A673 (cell line): ENCODE results near the gene EDEM2. TPM values are rescaled to one million over a fixed set of nuclear protein-coding genes. Genes with fewer than 3 reads are reported as not detected.
"Not testable (repeated sequence)": the region's sequence is repeated elsewhere in the genome, so short reads cannot be mapped to it uniquely, and the experiment has no call there.

Source experiments
- BruUV-seq: library from RNA; stranded (reverse); fragments of 400-500 nt; replicated peaks from 2 replicates; lab custom pipeline; 2021; lab: Mats Ljungman, UMichigan
- CTCF ChIA-PET: fragments of 300-600 bp; sonication (Branson Sonifier 250); formaldehyde crosslinking; loops from one replicate; lab custom pipeline; 2022; ENCODE audit warnings: antibody characterized with exemption; lab: Charles Lee
- POLR2A ChIA-PET: fragments of 300-600 bp; sonication (Branson Sonifier 250); formaldehyde crosslinking; loops from one replicate; lab custom pipeline; 2022; ENCODE audit warnings: antibody characterized with exemption; ENCODE audit not compliant: low non-redundant PET; lab: Charles Lee
- DNase-seq: peaks from one replicate; pipeline ENCODE4 v3.0.0-alpha.2; 2015; ENCODE audit warnings: low spot score
- H3K27ac ChIP-seq: fragments of 200-600 bp; sonication (generic); 2 replicates; pipeline ENCODE4 v1.5.1; 2016; ENCODE audit warnings: mixed run types, low read depth, mild to moderate bottlenecking, mixed read lengths, antibody characterized with exemption, low read length; ENCODE audit not compliant: poor library complexity, severe bottlenecking
- H3K27me3 ChIP-seq: fragments of 200-600 bp; sonication (generic); replicated peaks from 2 replicates; pipeline ENCODE4 v1.6.1; 2017; ENCODE audit warnings: mixed run types, low read depth, mild to moderate bottlenecking, mixed read lengths, antibody characterized with exemption, low read length; ENCODE audit not compliant: insufficient read depth, poor library complexity
- H3K36me3 ChIP-seq: fragments of 200-600 bp; sonication (generic); 2 replicates; pipeline ENCODE4 v1.6.1; 2016; ENCODE audit warnings: mixed run types, mild to moderate bottlenecking, mixed read lengths, antibody characterized with exemption, low read length; ENCODE audit not compliant: insufficient read depth, poor library complexity, severe bottlenecking
- H3K4me1 ChIP-seq: fragments of 200-600 bp; sonication (generic); 2 replicates; pipeline ENCODE4 v1.6.1; 2017; ENCODE audit warnings: mixed run types, mild to moderate bottlenecking, mixed read lengths, antibody characterized with exemption, low read length; ENCODE audit not compliant: insufficient read depth, poor library complexity, severe bottlenecking
- H3K4me3 ChIP-seq: fragments of 200-600 bp; sonication (generic); 2 replicates; pipeline ENCODE4 v1.5.1; 2016; ENCODE audit warnings: low read depth, mixed run types, mild to moderate bottlenecking, mixed read lengths, low read length; ENCODE audit not compliant: poor library complexity, severe bottlenecking
- H3K9me3 ChIP-seq: fragments of 200-600 bp; sonication (generic); 2 replicates; pipeline ENCODE4 v1.6.1; 2016; ENCODE audit warnings: mixed run types, low read depth, mild to moderate bottlenecking, mixed read lengths, antibody characterized with exemption, low read length; ENCODE audit not compliant: poor library complexity, severe bottlenecking
- CTCF ChIP-seq: fragments of 300-800, 200-600 bp; sonication (generic); conservative IDR thresholded peaks from 2 replicates; pipeline ENCODE4 v1.5.1; 2017; ENCODE audit warnings: low read depth, mild to moderate bottlenecking, antibody characterized with exemption, low read length, moderate library complexity, mixed read lengths
- EZH2 ChIP-seq: fragments of 200-600 bp; sonication (generic); IDR thresholded peaks from 2 replicates; pipeline ENCODE4 v1.6.1; 2017; ENCODE audit warnings: borderline replicate concordance, low read depth, mild to moderate bottlenecking, mixed read lengths, antibody characterized with exemption, low read length; ENCODE audit not compliant: poor library complexity, severe bottlenecking
- intact Hi-C: fragments of 100-400 bp; cut with micrococcal nuclease; formaldehyde crosslinking; loops from one replicate; pipeline ENCODE4 v1.10.0; 2022; ENCODE audit not compliant: unreplicated experiment
- total RNA-seq: library from RNA; stranded (reverse); gene quantifications from 2 replicates; pipeline ENCODE4 v1.2.3, GENCODE V29; 2021

EDEM2 gene
- total RNA-seq, 1 experiment from 2014 or later = 13.6 TPM

- Histone ChIP-seq H3K9me3 (no peaks in the 10 kb centered on the region), H3K4me3 (no peak overlapping the region), H3K36me3 (no peaks in the 10 kb centered on the region), H3K27ac (no peak overlapping the region), H3K27me3 (peaks cover 5% of the 10 kb centered on the region), H3K4me1 (no peaks in the 10 kb centered on the region)
- TF ChIP-seq CTCF (no peak), EZH2 (no peak)
- DNase-seq = no peak
- POLR2A ChIA-PET = no interaction called here
- no TSS peak for BruUV-seq
- CTCF ChIA-PET = no interaction called here
- intact Hi-C loops = no loop called here
Observed at GRCh38 chr20:35187584-35188190, 40.6 kb upstream of the EDEM2 start.

- BruUV-seq, POLR2A ChIA-PET, H3K4me3 ChIP-seq, H3K9me3 ChIP-seq, CTCF ChIA-PET, H3K4me1 ChIP-seq, H3K27ac ChIP-seq, intact Hi-C loops, H3K36me3 ChIP-seq, DNase-seq, H3K27me3 ChIP-seq: not testable (repeated sequence)
Observed at GRCh38 chr20:35186691-35187289, 39.7 kb upstream of the EDEM2 start.

GRCh38 chr20:35181731-35182130 lies 34.6 kb upstream of the EDEM2 start:
- no peaks in the 10 kb centered on the region for H3K9me3 ChIP-seq
- intact Hi-C loops = no loop called here
- H3K27me3 ChIP-seq = peaks cover 9% of the 10 kb centered on the region
- no peak overlapping the region for H3K27ac ChIP-seq
- POLR2A ChIA-PET = no interaction called here
- TF ChIP-seq EZH2 = no peak
- no peak for TF ChIP-seq CTCF
- no peaks in the 10 kb centered on the region for H3K36me3 ChIP-seq
- no peak for DNase-seq
- CTCF ChIA-PET = no interaction called here
- no TSS peak for BruUV-seq
- no peak overlapping the region for H3K4me3 ChIP-seq
- H3K4me1 ChIP-seq = no peaks in the 10 kb centered on the region
